ENCODE data around the gene SEC14L1. TPM values are rescaled to one million over a fixed set of nuclear protein-coding genes. Genes with fewer than 3 reads are reported as not detected.

Gene SEC14L1
- total RNA-seq, 4 donors from 2014 or later = 51.1 to 113 (median 81.7) TPM

- TF ChIP-seq POLR2A (IDR thresholded peaks at IDR 0.05) = no peak
- TF ChIP-seq EP300 (IDR thresholded peaks at IDR 0.05) = no peak
- no peak for TF ChIP-seq CTCF (IDR thresholded peaks at IDR 0.05)
- H3K27ac ChIP-seq = peak overlapping the region in 3 of 4 donors; percentile 53 to 84 (median 72)
- no peaks in the 10 kb centered on the region for H3K9me3 ChIP-seq
- H3K36me3 ChIP-seq = peaks cover 0 to 99% (median 28%) of the 10 kb centered on the region in 3 donors
- no peaks in the 10 kb centered on the region for H3K27me3 ChIP-seq
- H3K4me3 ChIP-seq = no peak overlapping the region
- H3K4me1 ChIP-seq = peaks cover 0 to 70% (median 35%) of the 10 kb centered on the region in 4 donors
- WGBS, 2 donors = 44 to 49% methylated on average over 13 of the region's 13 CpGs
- no peak for DNase-seq (ENCODE audit: low spot score in 2 of 2)
These were observed 68.6 kb downstream of the SEC14L1 start for GRCh38 chr17:77209330-77209748.

- no peak for DNase-seq (ENCODE audit: low spot score in 2 of 2)
- Histone ChIP-seq H3K4me1 (peaks cover 0 to 80% (median 39%) of the 10 kb centered on the region in 4 donors), H3K36me3 (peaks cover 0 to 99% (median 26%) of the 10 kb centered on the region in 3 donors), H3K27ac (peak overlapping the region in 3 of 4 donors; percentile 24 to 84 (median 72)), H3K9me3 (no peaks in the 10 kb centered on the region), H3K4me3 (no peak overlapping the region), H3K27me3 (no peaks in the 10 kb centered on the region)
- TF ChIP-seq POLR2A (IDR thresholded peaks at IDR 0.05) = no peak
- TF ChIP-seq EP300 (IDR thresholded peaks at IDR 0.05) = no peak
- TF ChIP-seq CTCF (IDR thresholded peaks at IDR 0.05) = no peak
- WGBS, 2 donors = 76 to 84% methylated on average over 7 of the region's 7 CpGs
These were observed 69.6 kb downstream of the SEC14L1 start for GRCh38 chr17:77210331-77210730.

GRCh38 chr17:77210946-77211541 lies 70.3 kb downstream of the SEC14L1 start:
- Histone ChIP-seq H3K27me3 (no peaks in the 10 kb centered on the region), H3K4me1 (peaks cover 0 to 85% (median 39%) of the 10 kb centered on the region in 4 donors), H3K36me3 (peaks cover 0 to 94% (median 26%) of the 10 kb centered on the region in 3 donors), H3K9me3 (no peaks in the 10 kb centered on the region), H3K27ac (peak overlapping the region; percentile 24 to 84 (median 60)), H3K4me3 (no peak overlapping the region)
- WGBS, 2 donors = 61 to 68% methylated on average over 22 of the region's 22 CpGs
- TF ChIP-seq POLR2A (IDR thresholded peaks at IDR 0.05) = no peak
- TF ChIP-seq EP300 (IDR thresholded peaks at IDR 0.05) = no peak
- no peak for TF ChIP-seq CTCF (IDR thresholded peaks at IDR 0.05)
- DNase-seq (ENCODE audit: low spot score in 2 of 2) = no peak

- Histone ChIP-seq H3K36me3 (peaks cover 0 to 93% (median 26%) of the 10 kb centered on the region in 3 donors), H3K9me3 (no peaks in the 10 kb centered on the region), H3K4me1 (peaks cover 0 to 85% (median 39%) of the 10 kb centered on the region in 4 donors), H3K4me3 (no peak overlapping the region), H3K27ac (peak overlapping the region; percentile 22 to 84 (median 60)), H3K27me3 (no peaks in the 10 kb centered on the region)
- no peak for DNase-seq (ENCODE audit: low spot score in 2 of 2)
- TF ChIP-seq CTCF (IDR thresholded peaks at IDR 0.05) = no peak
- no peak for TF ChIP-seq POLR2A (IDR thresholded peaks at IDR 0.05)
- no peak for TF ChIP-seq EP300 (IDR thresholded peaks at IDR 0.05)
- 73 to 82% methylated on average over 15 of the region's 15 CpGs for WGBS, 2 donors
These were observed 70.9 kb downstream of the SEC14L1 start for GRCh38 chr17:77211681-77212080.

- H3K27me3 ChIP-seq = no peaks in the 10 kb centered on the region
- 62 to 70% methylated on average over 21 of the region's 21 CpGs for WGBS, 2 donors
- H3K4me1 ChIP-seq = peaks cover 0 to 82% (median 39%) of the 10 kb centered on the region in 4 donors
- peaks cover 0 to 93% (median 26%) of the 10 kb centered on the region in 3 donors for H3K36me3 ChIP-seq
- no peaks in the 10 kb centered on the region for H3K9me3 ChIP-seq
- DNase-seq (ENCODE audit: low spot score in 2 of 2) = no peak
- H3K27ac ChIP-seq = peak overlapping the region; percentile 22 to 84 (median 60)
- TF ChIP-seq POLR2A (IDR thresholded peaks at IDR 0.05) (no peak), CTCF (IDR thresholded peaks at IDR 0.05) (no peak), EP300 (IDR thresholded peaks at IDR 0.05) (peak in 1 of 2 donors; percentile 38)
- no peak overlapping the region for H3K4me3 ChIP-seq
These were observed 71.5 kb downstream of the SEC14L1 start for GRCh38 chr17:77212081-77212832.
